GM19467 (cell line): ENCODE measurements around the gene PCSK4.
"Not testable (repeated sequence)": the region's sequence is repeated elsewhere in the genome, so short reads cannot be mapped to it uniquely, and the experiment has no call there.

ENCODE experiments used
- ATAC-seq: cut with Tn5 transposase; IDR thresholded peaks from one replicate; pipeline ENCODE4 v1.9.1; 2021; ENCODE audit warnings: mild to moderate bottlenecking, moderate library complexity; ENCODE audit not compliant: unreplicated experiment

Gene PCSK4

GRCh38 chr19:1489463-1490310 lies 463 bp downstream of the PCSK4 start:
- no peak for ATAC-seq

- ATAC-seq = no peak
Measured at GRCh38 chr19:1488282-1488601, 1.9 kb downstream of the PCSK4 start.

- no peak for ATAC-seq
Measured at GRCh38 chr19:1487576-1488281, 2.4 kb downstream of the PCSK4 start.

- ATAC-seq = no peak
Measured at GRCh38 chr19:1486720-1487575, 3.2 kb downstream of the PCSK4 start.

- ATAC-seq = no peak
Measured at GRCh38 chr19:1483979-1484428, 6.1 kb downstream of the PCSK4 start.

- no peak for ATAC-seq
Measured at GRCh38 chr19:1483131-1483978, 6.8 kb downstream of the PCSK4 start.

GRCh38 chr19:1482361-1483130 lies 7.6 kb downstream of the PCSK4 start:
- ATAC-seq = no peak

- ATAC-seq = no peak
Measured at GRCh38 chr19:1481893-1482360, 8.2 kb downstream of the PCSK4 start.

- no peak for ATAC-seq
Measured at GRCh38 chr19:1481224-1481892, 8.8 kb downstream of the PCSK4 start.

GRCh38 chr19:1478934-1479707 lies 11.0 kb downstream of the PCSK4 start, which contains the start of gene C19orf25:
TSS of gene C19orf25 (minus strand) at chr19:1479215. CDS start at chr19:1478903, 312 bp downstream.
- ATAC-seq = peak; percentile 66

GRCh38 chr19:1477056-1477455 lies 13.1 kb downstream of the PCSK4 start:
- ATAC-seq = not testable (repeated sequence)

- ATAC-seq = no peak
Measured at GRCh38 chr19:1475751-1476437, 14.3 kb downstream of the PCSK4 start.

GRCh38 chr19:1474765-1475351 lies 15.3 kb downstream of the PCSK4 start:
- ATAC-seq = no peak

GRCh38 chr19:1474011-1474764 lies 16.0 kb downstream of the PCSK4 start:
- ATAC-seq = no peak

GRCh38 chr19:1473085-1473851 lies 16.9 kb downstream of the PCSK4 start:
- ATAC-seq = no peak
